ENCODE measurements around the gene DHRS2. TPM values are rescaled to one million over a fixed set of nuclear protein-coding genes. Genes with fewer than 3 reads are reported as not detected.

The DHRS2 gene
- total RNA-seq, 4 donors from 2014 or later: not detected

GRCh38 chr14:23667134-23667533 lies 31.0 kb downstream of the DHRS2 start:
- Histone ChIP-seq H3K4me3 (no peak overlapping the region), H3K9me3 (no peaks in the 10 kb centered on the region), H3K27me3 (no peaks in the 10 kb centered on the region), H3K4me1 (no peaks in the 10 kb centered on the region), H3K36me3 (no peaks in the 10 kb centered on the region), H3K27ac (no peak overlapping the region)
- TF ChIP-seq POLR2A (IDR thresholded peaks at IDR 0.05) (no peak), EP300 (IDR thresholded peaks at IDR 0.05; ENCODE audit: low read depth) (no peak)
- intact Hi-C loops (cut with DNase I; ENCODE audit: low total_unique reads): no loop called here
- WGBS, 2 donors (ENCODE audit: low coverage in 1 of 2): 91% methylated on average over 3 of the region's 3 CpGs; no CpG with 5 or more reads in 1 of the 2 donors
- in situ Hi-C loops (cut with MboI; ENCODE audit: low pct_ligation_motif_present in 1 of 4, low pct_unique_long_range_greater_than_20kb in 1 of 4, low sequenced_read_pairs in 3 of 4): no loop called here
- DNase-seq: no peak

GRCh38 chr14:23669441-23669840 lies 33.3 kb downstream of the DHRS2 start:
- no peaks in the 10 kb centered on the region for H3K4me1 ChIP-seq
- WGBS, 2 donors (ENCODE audit: low coverage in 1 of 2): 80 to 90% methylated on average over 1 to 5 of the region's 5 CpGs
- no peak overlapping the region for H3K4me3 ChIP-seq
- intact Hi-C loops (cut with DNase I; ENCODE audit: low total_unique reads): no loop called here
- no peak overlapping the region for H3K27ac ChIP-seq
- in situ Hi-C loops (cut with MboI; ENCODE audit: low pct_ligation_motif_present in 1 of 4, low pct_unique_long_range_greater_than_20kb in 1 of 4, low sequenced_read_pairs in 3 of 4): no loop called here
- no peak for DNase-seq
- no peaks in the 10 kb centered on the region for H3K36me3 ChIP-seq
- no peaks in the 10 kb centered on the region for H3K27me3 ChIP-seq
- TF ChIP-seq POLR2AphosphoS5 (IDR thresholded peaks at IDR 0.05) (no peak), EP300 (IDR thresholded peaks at IDR 0.05; ENCODE audit: low read depth) (no peak), CTCF (IDR thresholded peaks at IDR 0.05) (no peak), POLR2A (IDR thresholded peaks at IDR 0.05) (no peak)
- no peaks in the 10 kb centered on the region for H3K9me3 ChIP-seq

GRCh38 chr14:23670481-23670880 lies 34.3 kb downstream of the DHRS2 start:
- H3K36me3 ChIP-seq: no peaks in the 10 kb centered on the region
- no peak for DNase-seq
- H3K9me3 ChIP-seq: no peaks in the 10 kb centered on the region
- in situ Hi-C loops (cut with MboI; ENCODE audit: low pct_ligation_motif_present in 1 of 4, low pct_unique_long_range_greater_than_20kb in 1 of 4, low sequenced_read_pairs in 3 of 4): no loop called here
- TF ChIP-seq CTCF (IDR thresholded peaks at IDR 0.05) (no peak), POLR2AphosphoS5 (IDR thresholded peaks at IDR 0.05) (no peak), POLR2A (IDR thresholded peaks at IDR 0.05) (no peak), EP300 (IDR thresholded peaks at IDR 0.05; ENCODE audit: low read depth) (no peak)
- WGBS, 2 donors (ENCODE audit: low coverage in 1 of 2): 86% methylated on average over 3 of the region's 3 CpGs; no CpG with 5 or more reads in 1 of the 2 donors
- H3K27me3 ChIP-seq: no peaks in the 10 kb centered on the region
- H3K27ac ChIP-seq: no peak overlapping the region
- no peaks in the 10 kb centered on the region for H3K4me1 ChIP-seq
- no peak overlapping the region for H3K4me3 ChIP-seq
- intact Hi-C loops (cut with DNase I; ENCODE audit: low total_unique reads): no loop called here

- Histone ChIP-seq H3K36me3 (no peaks in the 10 kb centered on the region), H3K27ac (no peak overlapping the region), H3K27me3 (no peaks in the 10 kb centered on the region), H3K4me1 (no peaks in the 10 kb centered on the region), H3K9me3 (no peaks in the 10 kb centered on the region), H3K4me3 (no peak overlapping the region)
- intact Hi-C loops (cut with DNase I; ENCODE audit: low total_unique reads): no loop called here
- TF ChIP-seq EP300 (IDR thresholded peaks at IDR 0.05; ENCODE audit: low read depth) (no peak), CTCF (IDR thresholded peaks at IDR 0.05) (no peak), POLR2A (IDR thresholded peaks at IDR 0.05) (no peak)
- no peak for DNase-seq
- 94 to 100% methylated on average over 1 of the region's 1 CpG for whole genome bisulfite sequencing, 2 donors (ENCODE audit: low coverage in 1 of 2)
- in situ Hi-C loops (cut with MboI; ENCODE audit: low pct_ligation_motif_present in 1 of 4, low pct_unique_long_range_greater_than_20kb in 1 of 4, low sequenced_read_pairs in 3 of 4): no loop called here
These were observed 36.0 kb downstream of the DHRS2 start for GRCh38 chr14:23672200-23672599.

- no peaks in the 10 kb centered on the region for H3K36me3 ChIP-seq
- no peaks in the 10 kb centered on the region for H3K27me3 ChIP-seq
- intact Hi-C loops (cut with DNase I; ENCODE audit: low total_unique reads) (no loop called here), in situ Hi-C loops (cut with MboI; ENCODE audit: low pct_ligation_motif_present in 1 of 4, low pct_unique_long_range_greater_than_20kb in 1 of 4, low sequenced_read_pairs in 3 of 4) (no loop called here)
- H3K4me1 ChIP-seq: no peaks in the 10 kb centered on the region
- 59 to 75% methylated on average over 2 of the region's 2 CpGs for WGBS, 2 donors (ENCODE audit: low coverage in 1 of 2)
- H3K4me3 ChIP-seq: no peak overlapping the region
- no peak overlapping the region for H3K27ac ChIP-seq
- no peak for DNase-seq
- TF ChIP-seq CTCF (IDR thresholded peaks at IDR 0.05) (no peak), POLR2A (IDR thresholded peaks at IDR 0.05) (no peak), EP300 (IDR thresholded peaks at IDR 0.05; ENCODE audit: low read depth) (no peak), POLR2AphosphoS5 (IDR thresholded peaks at IDR 0.05) (no peak)
- H3K9me3 ChIP-seq: no peaks in the 10 kb centered on the region
These were observed 39.2 kb downstream of the DHRS2 start for GRCh38 chr14:23675337-23675736.
